ENCODE data around the gene PDE8B. TPM values are rescaled to one million over a fixed set of nuclear protein-coding genes. Genes with fewer than 3 reads are reported as not detected.

The PDE8B gene
- total RNA-seq, 2 experiments from 2014 or later = not detected

- Mint-ChIP-seq H3K36me3 (peaks cover 10% of the 10 kb centered on the region), H3K27ac (no peak overlapping the region), H3K4me1 (ENCODE audit: low read depth) (no peaks in the 10 kb centered on the region), H3K4me3 (no peak overlapping the region), H3K9me3 (peaks cover 13% of the 10 kb centered on the region), H3K27me3 (peaks cover 16% of the 10 kb centered on the region)
- no peak for DNase-seq
- ChIA-PET POLR2A (no interaction called here), CTCF (no interaction called here)
- intact Hi-C loops (cut with micrococcal nuclease) = no loop called here
These were observed 8.3 kb upstream of the PDE8B start for GRCh38 chr5:77202145-77202544.

GRCh38 chr5:77204967-77205366 lies 5.5 kb upstream of the PDE8B start:
- ChIA-PET POLR2A (no interaction called here), CTCF (no interaction called here)
- Mint-ChIP-seq H3K4me1 (ENCODE audit: low read depth) (peaks cover 3% of the 10 kb centered on the region), H3K27me3 (peaks cover 21% of the 10 kb centered on the region), H3K9me3 (no peaks in the 10 kb centered on the region), H3K27ac (no peak overlapping the region), H3K4me3 (no peak overlapping the region), H3K36me3 (no peaks in the 10 kb centered on the region)
- intact Hi-C loops (cut with micrococcal nuclease) = no loop called here
- no peak for DNase-seq

GRCh38 chr5:77208507-77209163 lies 1.8 kb upstream of the PDE8B start:
- Mint-ChIP-seq H3K27ac (no peak overlapping the region), H3K4me1 (ENCODE audit: low read depth) (peaks cover 7% of the 10 kb centered on the region), H3K4me3 (no peak overlapping the region), H3K9me3 (no peaks in the 10 kb centered on the region), H3K27me3 (peaks cover 37% of the 10 kb centered on the region), H3K36me3 (no peaks in the 10 kb centered on the region)
- intact Hi-C loops (cut with micrococcal nuclease) = no loop called here
- POLR2A ChIA-PET = no interaction called here
- CTCF ChIA-PET = interaction anchor here (1.4 kb wide), 1 partner anchor 284 kb away, joined by 3 read pairs; no protein-coding TSS in a partner anchor
- no peak for DNase-seq

- peaks cover 44% of the 10 kb centered on the region for H3K27me3 Mint-ChIP-seq
- H3K9me3 Mint-ChIP-seq = no peaks in the 10 kb centered on the region
- no peak overlapping the region for H3K27ac Mint-ChIP-seq
- H3K4me1 Mint-ChIP-seq (ENCODE audit: low read depth) = peaks cover 7% of the 10 kb centered on the region
- DNase-seq = no peak
- H3K36me3 Mint-ChIP-seq = no peaks in the 10 kb centered on the region
- peak overlapping the region; percentile 56 for H3K4me3 Mint-ChIP-seq
- ChIA-PET CTCF (interaction anchor here (1.4 kb wide), 1 partner anchor 283 kb away, joined by 3 read pairs; no protein-coding TSS in a partner anchor), POLR2A (no interaction called here)
- intact Hi-C loops (cut with micrococcal nuclease) = no loop called here
These were observed 887 bp upstream of the PDE8B start for GRCh38 chr5:77209495-77210090.

- DNase-seq = no peak
- POLR2A ChIA-PET = no interaction called here
- intact Hi-C loops (cut with micrococcal nuclease) = no loop called here
- Mint-ChIP-seq H3K9me3 (no peaks in the 10 kb centered on the region), H3K36me3 (no peaks in the 10 kb centered on the region), H3K27ac (no peak overlapping the region), H3K4me1 (ENCODE audit: low read depth) (peaks cover 7% of the 10 kb centered on the region), H3K27me3 (peaks cover 57% of the 10 kb centered on the region), H3K4me3 (peak overlapping the region; percentile 25)
- CTCF ChIA-PET = no interaction called here
These were observed 647 bp downstream of the PDE8B start for GRCh38 chr5:77210964-77211690.

- H3K27ac Mint-ChIP-seq = no peak overlapping the region
- POLR2A ChIA-PET = no interaction called here
- H3K4me1 Mint-ChIP-seq (ENCODE audit: low read depth) = peaks cover 7% of the 10 kb centered on the region
These were observed 1.2 kb downstream of the PDE8B start for GRCh38 chr5:77211691-77212047.

GRCh38 chr5:77213601-77214000 lies 3.1 kb downstream of the PDE8B start:
- Mint-ChIP-seq H3K36me3 (no peaks in the 10 kb centered on the region), H3K4me3 (no peak overlapping the region), H3K9me3 (no peaks in the 10 kb centered on the region), H3K27me3 (peaks cover 57% of the 10 kb centered on the region), H3K4me1 (ENCODE audit: low read depth) (peaks cover 7% of the 10 kb centered on the region), H3K27ac (no peak overlapping the region)
- DNase-seq = no peak
- CTCF ChIA-PET = interaction anchor here (0.6 kb wide), 1 partner anchor 279 kb away, joined by 3 read pairs; no protein-coding TSS in a partner anchor
- intact Hi-C loops (cut with micrococcal nuclease) = no loop called here
- POLR2A ChIA-PET = no interaction called here

More at GRCh38 chr5:77211691-77212047, 1.2 kb downstream of the PDE8B start:
- H3K4me3 Mint-ChIP-seq = peak overlapping the region; percentile 25
- H3K27me3 Mint-ChIP-seq = peaks cover 58% of the 10 kb centered on the region
- no peaks in the 10 kb centered on the region for H3K9me3 Mint-ChIP-seq
- no peaks in the 10 kb centered on the region for H3K36me3 Mint-ChIP-seq
- CTCF ChIA-PET = no interaction called here
- intact Hi-C loops (cut with micrococcal nuclease) = no loop called here
- no peak for DNase-seq

GRCh38 chr5:77214151-77214550 lies 3.7 kb downstream of the PDE8B start:
- Mint-ChIP-seq H3K36me3 (no peaks in the 10 kb centered on the region), H3K27ac (no peak overlapping the region), H3K9me3 (no peaks in the 10 kb centered on the region), H3K4me1 (ENCODE audit: low read depth) (peaks cover 7% of the 10 kb centered on the region), H3K27me3 (peaks cover 52% of the 10 kb centered on the region), H3K4me3 (no peak overlapping the region)
- intact Hi-C loops (cut with micrococcal nuclease) = no loop called here
- ChIA-PET POLR2A (no interaction called here), CTCF (no interaction called here)
- no peak for DNase-seq

GRCh38 chr5:77218263-77218662 lies 7.8 kb downstream of the PDE8B start:
- Mint-ChIP-seq H3K27me3 (peaks cover 35% of the 10 kb centered on the region), H3K4me1 (ENCODE audit: low read depth) (no peaks in the 10 kb centered on the region), H3K27ac (no peak overlapping the region), H3K36me3 (no peaks in the 10 kb centered on the region), H3K9me3 (no peaks in the 10 kb centered on the region), H3K4me3 (no peak overlapping the region)
- intact Hi-C loops (cut with micrococcal nuclease) = no loop called here
- POLR2A ChIA-PET = no interaction called here
- CTCF ChIA-PET = interaction anchor here (1.2 to 1.4 kb wide), 3 partner anchors 11 to 274 kb away, joined by 3 to 4 read pairs (median 3); partner anchors contain the start of gene WDR41
- DNase-seq = no peak

GRCh38 chr5:77221115-77221514 lies 10.6 kb downstream of the PDE8B start:
- ChIA-PET CTCF (no interaction called here), POLR2A (no interaction called here)
- Mint-ChIP-seq H3K27me3 (peaks cover 22% of the 10 kb centered on the region), H3K4me1 (ENCODE audit: low read depth) (no peaks in the 10 kb centered on the region), H3K27ac (no peak overlapping the region), H3K36me3 (no peaks in the 10 kb centered on the region), H3K9me3 (no peaks in the 10 kb centered on the region), H3K4me3 (no peak overlapping the region)
- intact Hi-C loops (cut with micrococcal nuclease) = no loop called here
- no peak for DNase-seq

- Mint-ChIP-seq H3K36me3 (no peaks in the 10 kb centered on the region), H3K9me3 (no peaks in the 10 kb centered on the region), H3K4me3 (no peak overlapping the region), H3K27ac (no peak overlapping the region), H3K27me3 (peaks cover 19% of the 10 kb centered on the region), H3K4me1 (ENCODE audit: low read depth) (no peaks in the 10 kb centered on the region)
- intact Hi-C loops (cut with micrococcal nuclease) = no loop called here
- no peak for DNase-seq
- ChIA-PET POLR2A (no interaction called here), CTCF (no interaction called here)
These were observed 12.2 kb downstream of the PDE8B start for GRCh38 chr5:77222722-77223121.

- Mint-ChIP-seq H3K36me3 (no peaks in the 10 kb centered on the region), H3K27ac (no peak overlapping the region), H3K27me3 (peaks cover 17% of the 10 kb centered on the region), H3K9me3 (no peaks in the 10 kb centered on the region), H3K4me1 (ENCODE audit: low read depth) (no peaks in the 10 kb centered on the region), H3K4me3 (no peak overlapping the region)
- intact Hi-C loops (cut with micrococcal nuclease) = no loop called here
- DNase-seq = no peak
- CTCF ChIA-PET = interaction anchor here (0.6 kb wide), 1 partner anchor 97 kb away, joined by 4 read pairs; no protein-coding TSS in a partner anchor
- POLR2A ChIA-PET = no interaction called here
These were observed 13.2 kb downstream of the PDE8B start for GRCh38 chr5:77223653-77224052.
